ENCODE results near the gene RBBP5. TPM values are rescaled to one million over a fixed set of nuclear protein-coding genes. Genes with fewer than 3 reads are reported as not detected.
"Not testable (repeated sequence)": the region's sequence is repeated elsewhere in the genome, so short reads cannot be mapped to it uniquely, and the experiment has no call there.

RBBP5 gene
- total RNA-seq, 1 donor from 2014 or later, result 19.7 TPM

- ChIA-PET POLR2A (no interaction called here), CTCF (interaction anchor here (1.2 kb wide), 1 partner anchor 27 kb away, joined by 4 read pairs; no protein-coding TSS in a partner anchor)
- TF ChIP-seq, protein P1, sequence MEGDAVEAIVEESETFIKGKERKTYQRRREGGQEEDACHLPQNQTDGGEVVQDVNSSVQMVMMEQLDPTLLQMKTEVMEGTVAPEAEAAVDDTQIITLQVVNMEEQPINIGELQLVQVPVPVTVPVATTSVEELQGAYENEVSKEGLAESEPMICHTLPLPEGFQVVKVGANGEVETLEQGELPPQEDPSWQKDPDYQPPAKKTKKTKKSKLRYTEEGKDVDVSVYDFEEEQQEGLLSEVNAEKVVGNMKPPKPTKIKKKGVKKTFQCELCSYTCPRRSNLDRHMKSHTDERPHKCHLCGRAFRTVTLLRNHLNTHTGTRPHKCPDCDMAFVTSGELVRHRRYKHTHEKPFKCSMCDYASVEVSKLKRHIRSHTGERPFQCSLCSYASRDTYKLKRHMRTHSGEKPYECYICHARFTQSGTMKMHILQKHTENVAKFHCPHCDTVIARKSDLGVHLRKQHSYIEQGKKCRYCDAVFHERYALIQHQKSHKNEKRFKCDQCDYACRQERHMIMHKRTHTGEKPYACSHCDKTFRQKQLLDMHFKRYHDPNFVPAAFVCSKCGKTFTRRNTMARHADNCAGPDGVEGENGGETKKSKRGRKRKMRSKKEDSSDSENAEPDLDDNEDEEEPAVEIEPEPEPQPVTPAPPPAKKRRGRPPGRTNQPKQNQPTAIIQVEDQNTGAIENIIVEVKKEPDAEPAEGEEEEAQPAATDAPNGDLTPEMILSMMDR (IDR thresholded peaks at IDR 0.05), result no peak
- no peaks in the 10 kb centered on the region for H3K4me1 Mint-ChIP-seq
- intact Hi-C loops (cut with micrococcal nuclease), result no loop called here
- H3K4me3 Mint-ChIP-seq, result no peak overlapping the region
- H3K27ac Mint-ChIP-seq, result no peak overlapping the region
- peaks cover 70% of the 10 kb centered on the region for H3K36me3 Mint-ChIP-seq (ENCODE audit: low read depth)
- no peaks in the 10 kb centered on the region for H3K9me3 Mint-ChIP-seq
- no peak for DNase-seq
- no peaks in the 10 kb centered on the region for H3K27me3 Mint-ChIP-seq
- no peak for ATAC-seq (ENCODE audit: low read depth)
Measured at GRCh38 chr1:205168291-205168690, 46.5 kb upstream of the RBBP5 start.

DNA sequence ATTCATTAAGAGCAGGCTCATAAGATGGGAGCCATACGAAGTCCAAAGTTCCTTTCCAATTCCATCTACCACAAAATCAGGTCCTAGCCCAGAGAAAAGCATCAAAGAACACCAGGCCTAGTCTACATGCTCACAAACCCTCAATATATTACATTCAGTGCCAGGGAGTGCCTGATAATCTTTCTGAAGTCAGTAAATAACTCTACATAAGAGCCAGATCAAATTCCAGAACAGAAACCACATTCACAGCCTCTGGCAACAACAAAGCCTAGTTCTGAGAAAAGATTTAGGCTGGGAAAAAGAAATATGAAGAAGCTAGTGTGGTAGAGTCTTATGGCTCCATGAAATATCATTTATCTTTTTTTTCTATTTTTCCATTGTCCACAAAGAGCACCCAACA, 40.5 kb upstream of the RBBP5 start:
- ATAC-seq (ENCODE audit: low read depth) (no peak), DNase-seq (no peak)
- H3K27ac Mint-ChIP-seq, result no peak overlapping the region
- TF ChIP-seq, protein P1 (IDR thresholded peaks at IDR 0.05), result no peak
- intact Hi-C loops (cut with micrococcal nuclease), result no loop called here
- CTCF ChIA-PET, result no interaction called here
- H3K36me3 Mint-ChIP-seq (ENCODE audit: low read depth), result peaks cover 85% of the 10 kb centered on the region
- H3K4me1 Mint-ChIP-seq, result no peaks in the 10 kb centered on the region
- H3K27me3 Mint-ChIP-seq, result no peaks in the 10 kb centered on the region
- H3K9me3 Mint-ChIP-seq, result peaks cover 2% of the 10 kb centered on the region
- no peak overlapping the region for H3K4me3 Mint-ChIP-seq
- POLR2A ChIA-PET, result no interaction called here

DNA sequence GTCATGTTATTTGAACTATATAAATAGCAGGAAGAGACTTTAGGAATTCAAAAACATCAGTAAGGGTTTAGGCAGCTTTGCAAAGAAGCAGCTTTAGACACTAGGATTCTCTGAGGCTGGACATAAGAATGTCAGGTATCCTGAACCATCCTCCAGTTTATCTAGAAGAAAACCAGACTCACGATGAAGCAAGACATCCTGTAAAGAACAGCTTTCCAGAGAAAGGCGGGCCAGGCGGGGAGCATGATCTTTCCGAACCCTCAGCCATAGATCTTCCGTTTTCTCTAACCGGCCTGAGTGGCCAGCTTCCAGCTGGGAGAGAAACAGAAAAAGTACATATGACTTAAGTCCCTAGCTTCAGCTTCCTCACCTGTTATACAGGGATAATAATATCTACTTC, 39.3 kb upstream of the RBBP5 start:
- CTCF ChIA-PET, result interaction anchor here (1.2 kb wide), 1 partner anchor 95 kb away, joined by 3 read pairs; no protein-coding TSS in a partner anchor
- peaks cover 10% of the 10 kb centered on the region for H3K9me3 Mint-ChIP-seq
- H3K36me3 Mint-ChIP-seq (ENCODE audit: low read depth), result peaks cover 88% of the 10 kb centered on the region
- ATAC-seq (ENCODE audit: low read depth), result no peak
- intact Hi-C loops (cut with micrococcal nuclease), result no loop called here
- POLR2A ChIA-PET, result no interaction called here
- H3K27me3 Mint-ChIP-seq, result no peaks in the 10 kb centered on the region
- no peak overlapping the region for H3K27ac Mint-ChIP-seq
- DNase-seq, result no peak
- TF ChIP-seq, protein P1 (IDR thresholded peaks at IDR 0.05), result no peak
- no peak overlapping the region for H3K4me3 Mint-ChIP-seq
- H3K4me1 Mint-ChIP-seq, result no peaks in the 10 kb centered on the region

- no peak overlapping the region for H3K4me3 Mint-ChIP-seq
- ChIA-PET POLR2A (interaction anchor here (0.5 kb wide), 1 partner anchor 48 kb away, joined by 3 read pairs; no protein-coding TSS in a partner anchor), CTCF (interaction anchor here (0.6 to 1.4 kb wide), 3 partner anchors 17 to 98 kb away, joined by 3 to 5 read pairs (median 5); no protein-coding TSS in a partner anchor)
- H3K36me3 Mint-ChIP-seq (ENCODE audit: low read depth), result peaks cover 94% of the 10 kb centered on the region
- no peak for ATAC-seq (ENCODE audit: low read depth)
- peaks cover 13% of the 10 kb centered on the region for H3K9me3 Mint-ChIP-seq
- H3K27me3 Mint-ChIP-seq, result no peaks in the 10 kb centered on the region
- H3K27ac Mint-ChIP-seq, result no peak overlapping the region
- TF ChIP-seq, protein P1 (IDR thresholded peaks at IDR 0.05), result no peak
- DNase-seq, result no peak
- H3K4me1 Mint-ChIP-seq, result no peaks in the 10 kb centered on the region
- intact Hi-C loops (cut with micrococcal nuclease), result no loop called here
Measured at GRCh38 chr1:205158048-205158616, 36.4 kb upstream of the RBBP5 start.

DNA sequence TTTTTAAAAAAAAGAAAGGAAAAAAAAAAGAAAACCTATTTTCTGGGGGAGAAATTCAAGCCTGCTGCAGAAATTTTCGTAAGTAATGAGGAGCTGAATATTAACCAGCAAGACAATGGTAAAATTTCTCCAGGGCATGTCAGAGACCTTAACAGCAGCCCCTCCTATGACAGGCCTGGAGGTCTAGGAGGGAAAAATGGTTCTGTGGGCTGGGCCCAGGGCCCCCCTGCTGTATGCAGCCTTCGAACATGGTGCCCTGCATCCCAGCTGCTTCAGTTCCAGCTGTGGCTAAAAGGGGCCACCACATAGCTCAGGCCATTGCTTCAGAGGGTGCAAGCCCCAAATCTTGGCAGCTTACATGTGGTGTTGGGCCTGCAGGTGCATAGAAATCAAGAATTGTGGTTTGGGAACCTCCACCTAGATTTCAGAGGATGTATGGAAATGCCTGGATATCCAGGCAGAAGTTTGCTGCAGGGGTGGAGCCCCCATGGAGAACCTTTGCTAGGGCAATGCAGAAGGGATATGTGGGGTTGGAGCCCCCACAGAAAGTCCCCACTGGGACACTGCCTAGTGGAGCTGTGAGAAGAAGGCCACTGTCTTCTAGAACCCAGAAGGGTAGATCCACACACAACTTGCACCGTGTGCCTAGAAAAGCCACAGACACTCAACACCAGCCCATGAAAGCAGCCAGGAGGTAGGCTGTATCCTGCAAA, 34.0 kb upstream of the RBBP5 start:
- H3K4me1 Mint-ChIP-seq; ATAC-seq (ENCODE audit: low read depth); H3K4me3 Mint-ChIP-seq; POLR2A ChIA-PET; H3K27ac Mint-ChIP-seq; intact Hi-C loops (cut with micrococcal nuclease); DNase-seq; H3K27me3 Mint-ChIP-seq: not testable (repeated sequence)
- Mint-ChIP-seq H3K9me3 (peaks cover 13% of the 10 kb centered on the region), H3K36me3 (ENCODE audit: low read depth) (peaks cover 77% of the 10 kb centered on the region)
- CTCF ChIA-PET, result interaction anchor here (0.6 kb wide), 1 partner anchor 177 kb away, joined by 3 read pairs; no protein-coding TSS in a partner anchor

Data from activated B cell treated with CpG ODN at 0.5 μM for 24 hours (primary cell).